Hepatocyte (in vitro differentiated cells): ENCODE data around the gene NOC4L.

Experiments
- EZH2 ChIP-seq: fragments of 200-600 bp; sonication (generic); IDR thresholded peaks from 2 replicates; pipeline ENCODE4 v1.6.1; 2016; ENCODE audit warnings: antibody characterized with exemption, mild to moderate bottlenecking, borderline replicate concordance
- TF ChIP-seq, protein P1 (sequence below): fragments of 200-600 bp; sonication (generic); IDR thresholded peaks from 2 replicates; pipeline ENCODE4 v1.5.1; 2016; ENCODE audit warnings: antibody characterized with exemption, mild to moderate bottlenecking; ENCODE audit not compliant: poor library complexity

DNA sequence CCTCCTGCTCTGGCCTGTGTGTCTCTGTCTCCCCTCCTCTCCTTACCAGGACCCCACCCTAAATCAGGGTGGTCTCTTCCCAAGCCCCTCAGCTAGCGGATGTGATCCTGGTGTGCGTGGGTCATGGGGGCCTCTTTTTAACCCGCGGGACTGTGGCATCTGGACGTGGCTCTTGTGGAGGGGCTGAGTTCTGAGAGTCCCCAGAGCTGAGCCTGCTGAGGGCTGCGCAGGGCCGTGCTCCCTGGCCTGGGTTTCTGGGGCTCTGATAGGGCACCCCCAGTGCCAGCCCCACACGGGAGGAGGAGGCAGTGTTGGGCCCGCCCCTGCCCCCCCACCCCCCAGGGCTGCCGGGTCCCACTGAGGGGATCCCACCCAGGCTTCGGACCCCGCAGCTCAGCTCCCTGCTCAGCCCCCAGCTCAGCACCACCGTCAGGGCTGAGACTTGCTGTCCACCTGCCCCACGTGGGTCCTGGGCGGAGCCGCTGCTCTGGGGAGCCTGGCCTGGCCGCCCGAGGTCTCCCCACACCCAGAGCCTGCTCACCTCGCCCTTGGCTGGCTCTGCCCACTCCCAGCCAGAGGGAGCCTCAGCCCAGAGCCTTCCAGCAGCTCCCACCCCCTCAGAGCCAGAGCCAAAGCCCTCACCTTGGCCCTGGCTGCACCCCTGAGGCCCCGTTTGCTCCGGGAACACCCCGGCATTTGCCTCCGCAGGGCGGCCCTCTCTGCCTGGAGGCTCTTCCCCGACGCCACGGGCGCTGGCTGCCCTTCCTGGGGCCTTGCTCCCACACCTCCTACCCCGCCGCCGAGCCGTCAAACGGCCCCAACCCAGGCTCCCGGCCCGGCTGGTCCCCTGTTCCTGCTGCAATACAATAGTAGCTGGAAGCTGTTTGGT is 31.5 kb downstream of the NOC4L start:
- TF ChIP-seq, protein P1, sequence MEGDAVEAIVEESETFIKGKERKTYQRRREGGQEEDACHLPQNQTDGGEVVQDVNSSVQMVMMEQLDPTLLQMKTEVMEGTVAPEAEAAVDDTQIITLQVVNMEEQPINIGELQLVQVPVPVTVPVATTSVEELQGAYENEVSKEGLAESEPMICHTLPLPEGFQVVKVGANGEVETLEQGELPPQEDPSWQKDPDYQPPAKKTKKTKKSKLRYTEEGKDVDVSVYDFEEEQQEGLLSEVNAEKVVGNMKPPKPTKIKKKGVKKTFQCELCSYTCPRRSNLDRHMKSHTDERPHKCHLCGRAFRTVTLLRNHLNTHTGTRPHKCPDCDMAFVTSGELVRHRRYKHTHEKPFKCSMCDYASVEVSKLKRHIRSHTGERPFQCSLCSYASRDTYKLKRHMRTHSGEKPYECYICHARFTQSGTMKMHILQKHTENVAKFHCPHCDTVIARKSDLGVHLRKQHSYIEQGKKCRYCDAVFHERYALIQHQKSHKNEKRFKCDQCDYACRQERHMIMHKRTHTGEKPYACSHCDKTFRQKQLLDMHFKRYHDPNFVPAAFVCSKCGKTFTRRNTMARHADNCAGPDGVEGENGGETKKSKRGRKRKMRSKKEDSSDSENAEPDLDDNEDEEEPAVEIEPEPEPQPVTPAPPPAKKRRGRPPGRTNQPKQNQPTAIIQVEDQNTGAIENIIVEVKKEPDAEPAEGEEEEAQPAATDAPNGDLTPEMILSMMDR: no peak
- no peak for TF ChIP-seq EZH2
